Stomach (tissue), 9 donors: ENCODE results near the gene CCDC88C. TPM values are rescaled to one million over a fixed set of nuclear protein-coding genes. Genes with fewer than 3 reads are reported as not detected.
"Not testable (repeated sequence)": the region's sequence is repeated elsewhere in the genome, so short reads cannot be mapped to it uniquely, and the experiment has no call there.

ENCODE experiments used
- DNase-seq, 2 donors: peaks; one replicate each; pipeline versions ENCODE4 v3.0.0 to v3.0.0-alpha.2; 2013 to 2019
- H3K27ac ChIP-seq, 5 donors: fragments of 200-600 bp in 4 of 5; sonication (generic) in 4 of 5; one replicate each; pipeline ENCODE4 v1.5.1; 2013 to 2019; ENCODE audit warnings: mild to moderate bottlenecking in 1 of 5, moderate library complexity in 1 of 5
- H3K27me3 ChIP-seq, 3 donors: fragments of 200-600 bp; sonication (generic); one replicate each; pipeline ENCODE4 v1.5.1; 2017 to 2019; ENCODE audit warnings: mixed run types in 1 of 3
- H3K36me3 ChIP-seq, 4 donors: fragments of 200-600 bp; sonication (generic); 1 replicate in 3 of 4; 2 replicates in 1 of 4; pipeline ENCODE4 v1.5.1; 2016 to 2019
- H3K4me1 ChIP-seq, 4 donors: fragments of 200-600 bp; sonication (generic); one replicate each; pipeline ENCODE4 v1.5.1; 2016 to 2019
- H3K4me3 ChIP-seq, 4 donors: fragments of 200-600 bp; sonication (generic) in 3 of 4; one replicate each; pipeline ENCODE4 v1.5.1; 2016 to 2019; ENCODE audit warnings: mild to moderate bottlenecking in 1 of 4
- H3K9me3 ChIP-seq, 4 donors: fragments of 200-600 bp; sonication (generic); one replicate each; pipeline ENCODE4 v1.5.1; 2016 to 2019
- CTCF ChIP-seq, 7 experiments: fragments of 450-650 bp in 4 of 7; fragments of 200-600 bp in 3 of 7; sonication (generic) in 3 of 7; IDR thresholded peaks; one replicate each; pipeline ENCODE4 v1.5.1; 2016 to 2019; ENCODE audit warnings: antibody characterized with exemption in 7 of 7, control low read depth in 2 of 7, mild to moderate bottlenecking in 1 of 7
- EP300 ChIP-seq: sonication (generic); formaldehyde crosslinking; IDR thresholded peaks from one replicate; pipeline ENCODE4 v1.6.1; 2017; ENCODE audit warnings: antibody characterized with exemption
- POLR2A ChIP-seq, 4 donors: fragments of 450-650 bp; IDR thresholded peaks; one replicate each; pipeline ENCODE4 v1.6.1; 2016; ENCODE audit warnings: antibody characterized with exemption in 4 of 4, control low read depth in 2 of 4, mild to moderate bottlenecking in 1 of 4, moderate library complexity in 1 of 4
- POLR2AphosphoS5 ChIP-seq, 3 donors: sonication (generic); formaldehyde crosslinking; IDR thresholded peaks; one replicate each; pipeline ENCODE4 v1.6.1; 2016; ENCODE audit warnings: antibody characterized with exemption in 3 of 3
- WGBS, 5 donors: extraction: QIAGEN DNeasy Blood & Tissue Kit in 3 of 5; methylation state at CpG; one replicate each; pipeline versions ENCODE4 v1.1.5 to v1.1.7; 2013 to 2018; 5-methylcytosine and 5-hydroxymethylcytosine counted together
- intact Hi-C: fragments of 100-400 bp; cut with DNase I; formaldehyde crosslinking; loops from one replicate; pipeline ENCODE4 v1.15.1; 2023; ENCODE audit warnings: low total_unique reads
- polyA plus RNA-seq, 3 donors: library from polyadenylated mRNA; stranded (reverse); fragments of 200-250 nt; gene quantifications; one replicate each; pipeline ENCODE4 v1.2.3, GENCODE V29; 2013
- total RNA-seq, 5 donors: library from RNA; depleted of rRNA; stranded (reverse); fragments of >200 nt; gene quantifications; one replicate each; pipeline versions ENCODE4 v1.1.0 to v1.2.3, GENCODE V29; 2014 to 2016
- donor health status: healthy with polysubstance abuse.
- donor health status: Bipolar disorder and iron deficiency.
- donor health status: healthy.

Gene CCDC88C
- total and polyA plus RNA-seq, 8 donors = 10.5 to 66.9 (median 22.3) TPM

- H3K4me1 ChIP-seq = no peaks in the 10 kb centered on the region
- H3K4me3 ChIP-seq = no peak overlapping the region
- H3K27me3 ChIP-seq = no peaks in the 10 kb centered on the region
- intact Hi-C loops = no loop called here
- H3K9me3 ChIP-seq = no peaks in the 10 kb centered on the region
- H3K27ac ChIP-seq = no peak overlapping the region
- TF ChIP-seq POLR2A (IDR thresholded peaks at IDR 0.05) = no peak
- TF ChIP-seq CTCF (IDR thresholded peaks at IDR 0.05) = no peak
- no peak for TF ChIP-seq EP300
- TF ChIP-seq POLR2AphosphoS5 (IDR thresholded peaks at IDR 0.05) = peak in 1 of 3 donors; percentile 7
- H3K36me3 ChIP-seq = peaks cover 20 to 43% (median 40%) of the 10 kb centered on the region in 4 donors
- DNase-seq = peak in 1 of 2 donors; percentile 32
- 54 to 79% (median 69%) methylated on average over 5 of the region's 5 CpGs for WGBS, 5 donors
These were observed 36.1 kb upstream of the CCDC88C start for GRCh38 chr14:91453744-91454143.

DNA sequence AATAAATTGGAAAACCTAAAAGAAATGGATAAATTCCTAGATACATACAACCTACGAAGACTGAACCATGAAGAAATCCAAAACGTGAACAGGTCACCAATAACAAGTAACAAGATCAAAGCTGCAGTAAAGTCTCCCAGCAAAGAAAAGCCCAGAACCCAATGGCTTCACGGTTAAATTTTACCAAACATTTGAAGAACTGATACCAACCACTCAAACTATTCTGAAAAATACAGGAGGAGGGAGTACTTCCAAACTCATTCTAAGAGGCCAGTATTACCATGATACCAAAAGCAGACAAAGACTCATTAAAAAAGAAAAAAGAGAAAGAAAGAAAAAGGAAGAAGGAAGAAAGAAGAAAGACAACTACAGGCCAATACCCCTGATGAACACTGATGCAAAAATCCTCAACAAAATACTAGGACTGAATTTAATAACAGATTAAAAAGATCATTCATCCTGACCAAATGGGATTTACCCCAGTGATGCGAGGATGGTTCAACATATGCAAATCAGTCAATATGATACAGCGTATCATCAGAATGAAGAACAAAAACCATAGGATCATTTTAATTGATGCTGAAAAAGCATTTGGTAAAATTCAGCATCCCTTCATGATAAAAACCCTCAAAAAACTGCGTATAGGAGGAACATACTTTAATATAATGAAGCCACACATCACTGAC lies 26.9 kb upstream of the CCDC88C start:
- WGBS, 5 donors = 86 to 90% (median 89%) methylated on average over 6 of the region's 6 CpGs

DNA sequence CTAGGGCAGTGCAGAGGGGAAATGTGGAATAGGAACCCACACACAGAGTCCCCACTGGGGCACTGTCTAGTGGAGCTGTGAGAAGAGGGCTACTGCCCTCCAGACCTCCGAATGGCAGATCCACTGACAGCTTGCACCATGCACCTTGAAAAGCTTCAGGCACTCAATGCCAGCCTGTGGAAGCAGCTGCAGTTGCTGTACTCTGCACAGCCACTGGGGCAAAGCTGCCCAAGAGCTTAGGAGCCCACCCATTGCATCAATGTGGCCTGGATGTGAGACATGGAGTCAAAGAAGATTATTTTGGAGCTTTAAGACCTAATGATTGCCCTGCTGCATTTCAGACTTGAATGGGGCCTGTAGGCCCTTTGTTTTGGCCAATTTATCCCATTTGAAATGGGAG lies 21.7 kb upstream of the CCDC88C start:
- WGBS, 5 donors = 61 to 93% (median 89%) methylated on average over 1 of the region's 1 CpG
- Histone ChIP-seq H3K36me3 (no peaks in the 10 kb centered on the region), H3K4me3 (no peak overlapping the region), H3K9me3 (peaks cover 0 to 9% (median 3%) of the 10 kb centered on the region in 4 donors), H3K27me3 (no peaks in the 10 kb centered on the region), H3K4me1 (no peaks in the 10 kb centered on the region), H3K27ac (no peak overlapping the region)
- DNase-seq = no peak
- TF ChIP-seq POLR2AphosphoS5 (IDR thresholded peaks at IDR 0.05) (no peak), POLR2A (IDR thresholded peaks at IDR 0.05) (no peak), EP300 (no peak), CTCF (IDR thresholded peaks at IDR 0.05) (no peak)
- intact Hi-C loops = no loop called here

More for the DNA sequence above, 26.9 kb upstream of the CCDC88C start:
- Histone ChIP-seq H3K27ac (no peak overlapping the region), H3K36me3 (no peaks in the 10 kb centered on the region), H3K4me3 (no peak overlapping the region), H3K27me3 (no peaks in the 10 kb centered on the region), H3K9me3 (no peaks in the 10 kb centered on the region), H3K4me1 (no peaks in the 10 kb centered on the region)
- DNase-seq = no peak
- no peak for TF ChIP-seq POLR2A (IDR thresholded peaks at IDR 0.05)
- no peak for TF ChIP-seq CTCF (IDR thresholded peaks at IDR 0.05)
- TF ChIP-seq EP300 = no peak
- TF ChIP-seq POLR2AphosphoS5 (IDR thresholded peaks at IDR 0.05) = no peak
- intact Hi-C loops = no loop called here

GRCh38 chr14:91438845-91439244 lies 21.2 kb upstream of the CCDC88C start:
- TF ChIP-seq POLR2A (IDR thresholded peaks at IDR 0.05) (no peak), POLR2AphosphoS5 (IDR thresholded peaks at IDR 0.05) (no peak)
- intact Hi-C loops = no loop called here
- no peaks in the 10 kb centered on the region for H3K36me3 ChIP-seq
- H3K27ac ChIP-seq = no peak overlapping the region
- H3K4me3 ChIP-seq = no peak overlapping the region
- peaks cover 0 to 9% (median 3%) of the 10 kb centered on the region in 4 donors for H3K9me3 ChIP-seq
- no peaks in the 10 kb centered on the region for H3K4me1 ChIP-seq
- no peaks in the 10 kb centered on the region for H3K27me3 ChIP-seq
- DNase-seq = no peak

- H3K27ac ChIP-seq, H3K4me1 ChIP-seq, H3K9me3 ChIP-seq, H3K36me3 ChIP-seq, H3K4me3 ChIP-seq, H3K27me3 ChIP-seq, DNase-seq, intact Hi-C loops: not testable (repeated sequence)
- WGBS, 5 donors = 72 to 76% (median 74%) methylated on average over 15 to 16 of the region's 16 CpGs
These were observed 18.6 kb upstream of the CCDC88C start for GRCh38 chr14:91436266-91436665.
